HG03045 (cell line): ENCODE data around the gene GPSM3.
"Not testable (repeated sequence)": the region's sequence is repeated elsewhere in the genome, so short reads cannot be mapped to it uniquely, and the experiment has no call there.

Experiments used
- ATAC-seq: cut with Tn5 transposase; IDR thresholded peaks from one replicate; pipeline ENCODE4 v1.9.1; 2021; ENCODE audit warnings: mild to moderate bottlenecking, moderate library complexity; ENCODE audit not compliant: unreplicated experiment

Gene GPSM3

GRCh38 chr6:32203426-32204267 lies 11.2 kb upstream of the GPSM3 start:
- ATAC-seq = no peak

GRCh38 chr6:32202186-32202585 lies 9.7 kb upstream of the GPSM3 start:
- no peak for ATAC-seq

GRCh38 chr6:32200711-32201475 lies 8.4 kb upstream of the GPSM3 start:
- no peak for ATAC-seq

- ATAC-seq = no peak
Measured at GRCh38 chr6:32198866-32199265, 6.4 kb upstream of the GPSM3 start.

- no peak for ATAC-seq
Measured at GRCh38 chr6:32198345-32198696, 5.9 kb upstream of the GPSM3 start.

GRCh38 chr6:32196682-32197616 lies 4.5 kb upstream of the GPSM3 start:
- no peak for ATAC-seq

- peak; percentile 76 for ATAC-seq
Measured at GRCh38 chr6:32195902-32196681, 3.6 kb upstream of the GPSM3 start.

- ATAC-seq = no peak
Measured at GRCh38 chr6:32195652-32195901, 3.1 kb upstream of the GPSM3 start.

- peak; percentile 78 for ATAC-seq
Measured at GRCh38 chr6:32194825-32195651, 2.6 kb upstream of the GPSM3 start.

GRCh38 chr6:32194388-32194787 lies 1.9 kb upstream of the GPSM3 start:
- no peak for ATAC-seq

- not testable (repeated sequence) for ATAC-seq
Measured at GRCh38 chr6:32193096-32193495, 653 bp upstream of the GPSM3 start.

- ATAC-seq = no peak
Measured at GRCh38 chr6:32191696-32192607, 491 bp downstream of the GPSM3 start.

GRCh38 chr6:32190911-32191677 lies 1.3 kb downstream of the GPSM3 start:
- no peak for ATAC-seq

- ATAC-seq = peak; percentile 49
Measured at GRCh38 chr6:32190054-32190851, 2.2 kb downstream of the GPSM3 start, which contains the start of gene PBX2. Gene PBX2 (minus strand): TSS chr6:32190202. CDS start chr6:32189915, 287 bp downstream.

GRCh38 chr6:32189742-32190053 lies 2.7 kb downstream of the GPSM3 start:
- no peak for ATAC-seq

GRCh38 chr6:32189069-32189741 lies 3.2 kb downstream of the GPSM3 start:
- no peak for ATAC-seq
